Spinal cord (tissue), 10 donors: ENCODE measurements around the gene RAB27B. TPM values are rescaled to one million over a fixed set of nuclear protein-coding genes. Genes with fewer than 3 reads are reported as not detected.

Experiments
- DNase-seq, 6 donors: peaks; one replicate each; pipeline versions ENCODE4 v3.0.0 to v3.0.0-alpha.2; 2013 to 2015; ENCODE audit warnings: low spot score in 6 of 6, low read depth in 4 of 6
- H3K27ac ChIP-seq: one replicate; pipeline ENCODE4 v1.5.1; 2013; ENCODE audit warnings: low read depth, low read length, control low read depth
- H3K27me3 ChIP-seq: one replicate; pipeline ENCODE4 v1.6.1; 2013; ENCODE audit warnings: low read length; ENCODE audit not compliant: control insufficient read depth, insufficient read depth
- H3K36me3 ChIP-seq: one replicate; pipeline ENCODE4 v1.6.1; 2013; ENCODE audit warnings: low read length; ENCODE audit not compliant: control insufficient read depth, insufficient read depth
- H3K4me1 ChIP-seq: one replicate; pipeline ENCODE4 v1.6.1; 2013; ENCODE audit warnings: low read length; ENCODE audit not compliant: control insufficient read depth, insufficient read depth
- H3K4me3 ChIP-seq: one replicate; pipeline ENCODE4 v1.5.1; 2013; ENCODE audit warnings: low read depth, low read length, control low read depth
- H3K9me3 ChIP-seq: one replicate; pipeline ENCODE4 v1.6.1; 2013; ENCODE audit warnings: low read length; ENCODE audit not compliant: control insufficient read depth, insufficient read depth
- WGBS: methylation state at CpG from one replicate; pipeline ENCODE4 v1.1.5; 2013; ENCODE audit warnings: missing lambda C conversion rate; ENCODE audit not compliant: insufficient coverage; 5-methylcytosine and 5-hydroxymethylcytosine counted together
- long read RNA-seq, 4 donors: transcript quantifications; one replicate each; lab custom pipeline, GENCODE V29; 2026
- polyA plus RNA-seq, 2 donors: library from polyadenylated mRNA; unstranded; fragments of 120-200 nt; gene quantifications; one replicate each; pipeline ENCODE4 v1.2.1, GENCODE V29; 2013; ENCODE audit not compliant: insufficient read length in 2 of 2
- total RNA-seq, 2 donors: library from RNA; depleted of rRNA in 1 of 2; stranded (reverse); fragments of 120-200 nt in 1 of 2; fragments of >200 nt in 1 of 2; gene quantifications; one replicate each; pipeline versions ENCODE4 v1.2.3 to v1.2.4, GENCODE V29; 2013 to 2014
- donor health status: healthy.

Gene RAB27B, protein sequence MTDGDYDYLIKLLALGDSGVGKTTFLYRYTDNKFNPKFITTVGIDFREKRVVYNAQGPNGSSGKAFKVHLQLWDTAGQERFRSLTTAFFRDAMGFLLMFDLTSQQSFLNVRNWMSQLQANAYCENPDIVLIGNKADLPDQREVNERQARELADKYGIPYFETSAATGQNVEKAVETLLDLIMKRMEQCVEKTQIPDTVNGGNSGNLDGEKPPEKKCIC
- total RNA-seq (10 to 100 TPM; 13.3 to 71.8 TPM), polyA plus RNA-seq (10 to 100 TPM; 13.6 to 23.1 TPM)
- long read RNA-seq, donor 1, full-length matches to known transcripts: 1 of 1 reads
- long read RNA-seq, donor 1, partial matches to known transcripts: 0 of 1 reads
- long read RNA-seq, donor 1, other reads (novel, unspliced or antisense): 0 of 1 reads
- long read RNA-seq, donor 2: 0 reads
- long read RNA-seq, donor 3, full-length matches to known transcripts: 2 of 2 reads
- long read RNA-seq, donor 3, partial matches to known transcripts: 0 of 2 reads
- long read RNA-seq, donor 3, other reads (novel, unspliced or antisense): 0 of 2 reads
- long read RNA-seq, donor 4: 0 reads

DNA sequence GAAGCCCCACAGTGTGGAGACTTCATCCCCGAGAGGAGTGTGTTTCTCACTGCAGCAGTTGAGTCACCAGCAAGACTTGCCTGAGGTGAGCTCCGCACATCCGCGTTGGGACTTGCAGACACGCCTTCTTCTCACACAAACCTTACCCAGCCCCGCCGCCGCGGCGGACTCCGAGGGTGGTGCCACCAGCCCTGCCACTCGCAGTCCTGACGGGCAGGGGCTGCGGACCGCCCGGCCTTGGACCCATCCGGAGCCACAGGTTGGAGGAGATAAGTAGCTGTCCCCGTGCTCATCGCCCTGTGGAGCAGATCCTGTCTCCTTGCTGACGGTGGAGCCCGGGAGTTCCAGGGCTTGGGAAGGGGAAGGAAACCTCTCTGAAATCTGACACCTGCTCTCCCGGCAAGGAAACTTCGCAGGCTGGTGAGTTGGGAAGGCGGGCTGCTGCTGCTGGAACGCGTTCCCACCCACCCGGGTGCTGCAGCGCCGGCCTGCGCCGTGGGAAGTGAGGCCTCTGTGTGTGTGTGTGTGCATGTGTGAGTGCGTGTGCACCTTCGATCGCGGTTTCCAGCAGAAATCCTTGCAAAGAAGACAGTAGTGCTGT is at the start of gene RAB27B:
RAB27B (plus strand) TSS at position 197 of the 601 bp plus-strand sequence. CDS start 49,109 bp downstream, outside the sequence.
- peak in 5 of 6 donors; percentile 41 to 76 (median 45) for DNase-seq
- H3K27ac ChIP-seq: peak within 1 kb of the TSS; percentile 42
- H3K36me3 ChIP-seq: no peaks in the 10 kb centered on the region
- no peaks in the 10 kb centered on the region for H3K27me3 ChIP-seq
- peak within 1 kb of the TSS; percentile 51 for H3K4me3 ChIP-seq
- peaks cover 4% of the 10 kb centered on the region for H3K9me3 ChIP-seq
- H3K4me1 ChIP-seq: peaks cover 9% of the 10 kb centered on the region
- under 1% methylated on average over 35 of the region's 35 CpGs for WGBS

DNA sequence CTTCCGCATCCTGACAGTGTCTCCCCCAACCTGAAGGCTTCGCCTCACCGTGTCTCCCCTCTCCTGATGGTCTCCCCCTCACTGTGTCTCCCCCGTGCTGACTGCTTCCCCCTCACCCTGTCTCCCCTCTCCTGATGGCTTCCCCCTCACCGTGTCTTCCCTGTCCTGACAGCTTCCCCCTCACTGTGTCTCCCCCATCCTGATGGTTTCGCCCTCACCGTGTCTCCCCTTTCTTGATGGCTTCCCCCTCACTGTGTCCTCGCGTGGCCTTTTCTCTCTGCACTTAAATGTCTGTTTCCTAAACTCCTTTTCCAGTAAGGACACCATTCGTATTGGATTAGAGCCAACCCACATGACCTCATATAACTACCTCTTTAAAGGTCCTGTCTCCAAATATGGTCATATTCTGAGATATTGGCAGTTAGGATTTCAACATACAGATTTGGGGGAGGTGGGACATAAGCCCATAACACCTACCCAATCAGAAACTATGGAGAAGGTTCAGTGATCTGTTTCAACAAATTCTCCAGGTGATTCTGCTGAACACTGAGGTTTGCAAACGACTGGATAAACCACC is 47.9 kb upstream of the RAB27B start:
- H3K4me1 ChIP-seq: no peaks in the 10 kb centered on the region
- DNase-seq: no peak
- H3K27me3 ChIP-seq: no peaks in the 10 kb centered on the region
- no peaks in the 10 kb centered on the region for H3K9me3 ChIP-seq
- 86% methylated on average over 6 of the region's 11 CpGs for WGBS
- no peaks in the 10 kb centered on the region for H3K36me3 ChIP-seq
- H3K27ac ChIP-seq: no peak overlapping the region
- no peak overlapping the region for H3K4me3 ChIP-seq

DNA sequence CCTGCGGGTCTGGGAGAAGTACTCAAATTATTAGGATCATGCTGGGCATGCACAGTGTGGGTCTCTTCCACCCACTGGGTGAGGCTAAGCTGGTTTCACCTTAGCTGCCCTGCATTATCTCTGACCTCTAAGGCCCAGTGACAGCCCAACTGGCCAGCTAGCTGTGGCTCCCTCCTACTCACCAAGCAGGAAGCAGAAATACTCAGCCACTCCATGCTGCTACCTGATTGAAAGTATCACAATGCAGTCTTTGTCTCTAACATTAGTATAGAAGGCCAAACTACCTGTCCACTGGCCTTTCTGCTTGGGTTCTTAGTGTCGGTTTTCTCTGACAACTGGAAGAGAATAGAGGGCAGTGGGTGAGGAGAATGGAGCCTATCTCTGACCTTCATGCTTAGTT is 47.3 kb upstream of the RAB27B start:
- WGBS: no CpG with 5 or more reads among the region's 2 CpGs
- no peaks in the 10 kb centered on the region for H3K9me3 ChIP-seq
- no peak overlapping the region for H3K4me3 ChIP-seq
- H3K27me3 ChIP-seq: no peaks in the 10 kb centered on the region
- no peak for DNase-seq
- no peaks in the 10 kb centered on the region for H3K4me1 ChIP-seq
- H3K36me3 ChIP-seq: no peaks in the 10 kb centered on the region
- no peak overlapping the region for H3K27ac ChIP-seq

DNA sequence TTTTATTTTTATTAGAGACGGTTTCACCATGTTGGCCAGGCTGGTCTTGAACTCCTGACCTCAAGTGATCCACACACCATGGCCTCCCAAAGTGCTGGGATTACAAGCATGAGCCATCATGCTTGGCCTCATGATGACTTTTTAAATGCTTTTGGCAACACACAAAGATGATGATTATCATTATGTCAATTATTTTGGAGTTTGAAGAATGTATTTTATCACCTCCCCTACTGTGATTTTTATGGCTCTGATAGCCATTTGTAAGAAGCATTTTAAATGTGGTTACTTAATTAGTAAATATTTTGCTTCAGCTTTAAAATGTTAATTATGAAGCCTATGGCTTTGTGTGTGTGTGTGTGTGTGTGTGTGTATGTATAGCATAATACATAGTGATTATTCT is 45.1 kb upstream of the RAB27B start:
- Histone ChIP-seq H3K4me3 (no peak overlapping the region), H3K27me3 (no peaks in the 10 kb centered on the region), H3K4me1 (no peaks in the 10 kb centered on the region), H3K36me3 (no peaks in the 10 kb centered on the region), H3K9me3 (no peaks in the 10 kb centered on the region), H3K27ac (no peak overlapping the region)
- WGBS: 100% methylated on average over 1 of the region's 1 CpG
- peak in 1 of 6 donors; percentile 54 for DNase-seq

DNA sequence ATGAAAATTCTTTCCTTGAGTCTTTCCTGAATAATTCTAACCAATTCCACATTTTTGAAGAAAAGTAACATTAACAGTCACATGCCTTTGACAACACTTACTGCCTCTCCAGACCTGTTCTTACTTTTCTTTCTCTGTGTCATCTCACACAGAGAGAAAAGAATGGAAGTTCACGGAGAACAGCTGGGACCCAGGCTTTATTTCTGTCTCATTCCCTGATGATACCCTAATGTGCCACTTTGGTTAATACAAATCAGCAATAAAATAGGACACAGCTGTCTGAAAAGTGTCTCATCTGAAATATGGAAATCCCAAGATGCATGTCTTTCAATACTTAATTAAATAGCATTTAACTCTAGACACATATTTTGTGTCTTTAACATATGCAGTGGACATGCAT is 42.1 kb upstream of the RAB27B start:
- WGBS: no CpG with 5 or more reads among the region's 1 CpG
- Histone ChIP-seq H3K4me1 (no peaks in the 10 kb centered on the region), H3K27me3 (no peaks in the 10 kb centered on the region), H3K27ac (no peak overlapping the region), H3K36me3 (no peaks in the 10 kb centered on the region), H3K9me3 (no peaks in the 10 kb centered on the region), H3K4me3 (no peak overlapping the region)
- DNase-seq: peak in 1 of 6 donors; percentile 64

DNA sequence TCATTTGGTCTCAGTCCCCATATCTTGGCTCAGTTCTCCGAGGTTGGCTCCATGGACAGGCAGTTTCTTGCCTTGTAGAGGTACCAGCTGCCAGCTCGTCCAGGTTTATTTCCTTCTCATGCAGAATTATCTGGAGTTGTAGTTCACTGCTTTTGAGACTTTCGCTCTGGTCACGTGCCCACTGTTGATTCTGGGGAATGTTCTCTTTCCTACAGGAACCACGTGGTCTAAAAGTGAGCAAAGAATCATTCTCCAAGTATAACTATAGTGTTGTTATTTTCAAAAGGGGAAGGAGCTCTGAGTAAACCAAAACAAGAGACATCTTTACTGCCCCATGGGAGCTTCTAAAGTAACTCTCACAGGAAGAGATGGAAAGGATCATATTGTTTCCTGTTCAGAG is 41.2 kb upstream of the RAB27B start:
- no peaks in the 10 kb centered on the region for H3K4me1 ChIP-seq
- no peaks in the 10 kb centered on the region for H3K9me3 ChIP-seq
- H3K36me3 ChIP-seq: peaks cover 3% of the 10 kb centered on the region
- H3K4me3 ChIP-seq: no peak overlapping the region
- 50% methylated on average over 1 of the region's 5 CpGs for WGBS
- no peaks in the 10 kb centered on the region for H3K27me3 ChIP-seq
- H3K27ac ChIP-seq: no peak overlapping the region
- no peak for DNase-seq

DNA sequence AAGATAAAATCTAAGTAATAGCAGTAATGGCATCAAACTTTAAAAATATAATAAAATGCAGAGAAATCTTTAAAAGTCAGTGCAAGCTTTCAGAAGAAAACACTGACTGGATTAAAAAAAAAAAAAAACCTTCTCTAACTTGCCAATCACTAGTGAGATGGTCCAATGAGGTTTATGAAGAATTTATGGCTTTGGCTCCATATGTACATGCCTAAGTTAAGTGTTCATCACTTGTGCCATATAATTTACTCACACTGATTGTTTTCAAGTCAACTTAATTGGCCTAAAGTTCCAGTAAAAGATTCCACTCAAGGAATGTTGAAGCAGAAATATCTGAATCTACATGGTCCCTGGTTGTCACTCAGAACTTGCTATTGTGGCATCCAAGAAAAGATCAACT is 40.7 kb upstream of the RAB27B start:
- no peak for DNase-seq
- no peak overlapping the region for H3K27ac ChIP-seq
- H3K4me1 ChIP-seq: no peaks in the 10 kb centered on the region
- peaks cover 3% of the 10 kb centered on the region for H3K36me3 ChIP-seq
- no peaks in the 10 kb centered on the region for H3K9me3 ChIP-seq
- H3K27me3 ChIP-seq: no peaks in the 10 kb centered on the region
- H3K4me3 ChIP-seq: no peak overlapping the region

DNA sequence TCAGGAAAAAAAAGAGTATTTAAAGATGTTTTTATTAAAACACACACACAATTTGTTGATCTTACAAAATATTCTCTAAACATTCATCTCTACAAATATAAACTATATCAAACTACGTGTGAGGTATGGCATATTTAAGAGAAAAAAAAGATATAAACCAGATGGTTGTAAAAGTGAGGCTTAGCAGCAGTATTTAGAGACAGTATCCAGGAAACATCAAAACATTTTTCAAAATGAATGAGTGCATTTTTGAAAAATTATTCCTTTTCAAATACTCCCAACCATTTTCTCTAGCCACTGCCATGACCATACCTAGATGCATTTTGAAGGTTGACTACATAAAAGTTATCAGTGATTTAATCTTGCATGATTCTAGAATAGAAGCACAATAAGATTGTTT is 38.2 kb upstream of the RAB27B start:
- peaks cover 3% of the 10 kb centered on the region for H3K36me3 ChIP-seq
- H3K9me3 ChIP-seq: no peaks in the 10 kb centered on the region
- H3K27me3 ChIP-seq: no peaks in the 10 kb centered on the region
- no peaks in the 10 kb centered on the region for H3K4me1 ChIP-seq
- DNase-seq: no peak
- no peak overlapping the region for H3K4me3 ChIP-seq
- no peak overlapping the region for H3K27ac ChIP-seq
- WGBS: no CpG with 5 or more reads among the region's 1 CpG

DNA sequence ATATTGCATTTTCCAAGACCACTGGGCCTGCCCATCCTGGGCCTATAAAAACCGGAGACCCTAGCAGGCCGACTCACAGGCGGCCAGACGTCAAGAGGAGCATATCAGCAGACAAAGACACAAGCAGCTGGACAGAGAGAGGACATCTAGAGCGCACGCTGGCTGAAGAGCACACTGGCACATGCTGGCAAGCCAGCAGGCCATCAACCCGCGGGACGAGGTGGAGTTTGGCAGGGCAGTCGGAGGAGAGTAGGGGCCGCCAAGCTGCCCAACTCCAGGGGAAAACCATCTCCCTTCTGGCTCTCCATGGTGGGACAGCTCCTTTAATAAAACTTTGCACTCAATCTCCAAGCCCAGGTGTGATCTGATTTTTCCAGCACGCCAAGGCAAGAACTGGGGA is 36.6 kb upstream of the RAB27B start:
- no peaks in the 10 kb centered on the region for H3K27me3 ChIP-seq
- H3K9me3 ChIP-seq: no peaks in the 10 kb centered on the region
- no peak for DNase-seq
- no peak overlapping the region for H3K4me3 ChIP-seq
- H3K36me3 ChIP-seq: peaks cover 3% of the 10 kb centered on the region
- WGBS: 97% methylated on average over 12 of the region's 12 CpGs
- H3K27ac ChIP-seq: no peak overlapping the region
- no peaks in the 10 kb centered on the region for H3K4me1 ChIP-seq
